GM18861 (cell line): Measurements from ENCODE around the gene EWSR1.

Source experiments
- ATAC-seq: cut with Tn5 transposase; IDR thresholded peaks from one replicate; pipeline ENCODE4 v1.9.1; 2021; ENCODE audit not compliant: unreplicated experiment

Gene EWSR1

GRCh38 chr22:29267462-29267857 is 608 bp upstream of the EWSR1 start:
- ATAC-seq: no peak

- ATAC-seq: peak; percentile 19
Measured at GRCh38 chr22:29268511-29269229, 602 bp downstream of the EWSR1 start.

- no peak for ATAC-seq
Measured at GRCh38 chr22:29269230-29269604, 1.1 kb downstream of the EWSR1 start.

DNA sequence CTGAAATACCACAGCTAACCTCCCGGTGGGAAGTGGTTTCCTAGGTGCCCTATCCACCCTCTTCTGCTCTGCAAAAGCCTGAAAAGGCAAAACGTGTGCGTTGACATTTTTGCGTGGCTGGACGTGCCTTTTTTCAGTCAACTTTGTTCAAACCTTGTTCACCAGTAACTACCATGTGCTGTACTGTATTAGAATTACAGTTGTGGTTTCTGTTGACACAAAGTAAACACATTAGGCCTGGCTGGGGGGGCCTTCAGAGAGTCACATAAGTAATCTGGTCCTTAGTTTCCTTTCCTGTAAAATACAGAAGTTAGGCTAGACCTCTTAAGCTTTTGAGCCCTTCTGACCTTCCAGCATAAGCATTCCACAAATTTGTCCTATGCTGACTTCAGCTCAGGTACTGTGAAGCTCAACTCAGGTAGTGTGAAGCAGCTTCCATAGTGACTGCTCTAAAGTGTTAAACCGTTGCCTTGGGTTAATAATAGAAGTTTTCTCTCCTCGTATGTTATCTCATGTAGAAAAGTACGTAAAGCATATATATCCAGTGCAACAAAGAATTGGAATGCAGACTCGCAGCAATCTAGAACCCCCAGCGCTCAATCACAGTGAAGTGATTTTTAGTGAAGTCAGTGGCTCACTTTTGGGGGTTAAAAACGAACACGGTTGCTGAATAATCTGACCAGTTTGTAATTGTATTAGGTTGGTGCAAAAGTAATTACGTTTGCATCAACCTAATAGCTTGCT is 1.8 kb downstream of the EWSR1 start:
- no peak for ATAC-seq

- no peak for ATAC-seq
Measured at GRCh38 chr22:29270475-29271271, 2.6 kb downstream of the EWSR1 start.

- ATAC-seq: no peak
Measured at GRCh38 chr22:29272624-29273023, 4.6 kb downstream of the EWSR1 start.

DNA sequence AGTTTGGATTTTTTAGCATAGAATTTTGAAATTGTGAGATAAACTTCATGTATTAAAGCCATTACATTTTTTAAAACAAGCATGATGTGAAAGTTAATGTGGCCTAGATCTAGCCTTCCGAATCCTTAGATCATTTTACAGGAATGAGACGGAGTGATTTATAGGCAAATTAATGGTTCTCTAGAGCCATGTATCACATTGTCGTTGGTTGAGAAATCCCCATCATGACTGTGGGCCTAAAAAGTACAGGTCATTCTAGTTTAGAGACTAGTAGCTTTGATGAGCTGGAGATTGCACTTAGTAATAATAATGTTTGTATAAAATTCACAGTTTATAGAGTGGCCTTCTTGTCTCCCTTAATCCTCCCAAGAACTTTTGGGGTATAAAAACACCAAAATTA is 7.1 kb downstream of the EWSR1 start:
- ATAC-seq: no peak

DNA sequence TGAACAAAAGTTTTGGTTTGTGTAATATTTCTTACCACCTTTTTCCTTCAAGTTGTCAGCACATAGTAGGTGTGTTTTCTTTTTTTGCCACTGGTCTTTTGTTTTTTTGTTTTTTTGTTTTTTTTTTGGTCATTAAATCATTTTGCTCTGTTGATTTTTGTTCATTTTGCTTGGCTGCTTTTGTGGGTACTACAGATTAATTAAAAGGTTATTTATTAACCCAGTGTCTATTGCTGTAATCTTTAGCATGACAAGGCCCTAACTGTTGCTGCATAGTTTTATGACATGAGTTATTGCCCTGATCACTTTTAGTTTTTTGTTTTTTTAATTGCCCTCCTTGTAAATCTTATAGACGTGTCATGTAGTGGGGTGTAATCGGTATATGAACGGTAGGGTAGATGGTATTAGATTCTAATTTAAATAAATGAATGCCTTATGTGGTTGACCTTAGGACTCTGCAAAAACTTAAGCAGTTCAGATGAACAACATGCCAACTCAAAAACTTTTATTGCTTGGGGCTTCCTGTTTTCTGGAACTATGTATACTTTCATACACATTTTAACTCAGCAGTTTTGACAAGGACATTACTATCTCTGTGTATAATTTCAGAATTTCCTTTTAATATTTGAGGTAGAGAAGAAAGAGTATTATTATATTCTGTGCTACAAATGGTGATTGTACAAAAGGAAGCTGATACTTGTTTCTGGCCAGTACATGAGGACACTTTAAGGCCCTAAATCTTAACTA is 7.9 kb downstream of the EWSR1 start:
- ATAC-seq: no peak

- ATAC-seq: no peak
Measured at GRCh38 chr22:29277927-29278326, 9.9 kb downstream of the EWSR1 start.

GRCh38 chr22:29284196-29284595 is 16.1 kb downstream of the EWSR1 start:
- ATAC-seq: no peak

- no peak for ATAC-seq
Measured at GRCh38 chr22:29288837-29289236, 20.8 kb downstream of the EWSR1 start.

DNA sequence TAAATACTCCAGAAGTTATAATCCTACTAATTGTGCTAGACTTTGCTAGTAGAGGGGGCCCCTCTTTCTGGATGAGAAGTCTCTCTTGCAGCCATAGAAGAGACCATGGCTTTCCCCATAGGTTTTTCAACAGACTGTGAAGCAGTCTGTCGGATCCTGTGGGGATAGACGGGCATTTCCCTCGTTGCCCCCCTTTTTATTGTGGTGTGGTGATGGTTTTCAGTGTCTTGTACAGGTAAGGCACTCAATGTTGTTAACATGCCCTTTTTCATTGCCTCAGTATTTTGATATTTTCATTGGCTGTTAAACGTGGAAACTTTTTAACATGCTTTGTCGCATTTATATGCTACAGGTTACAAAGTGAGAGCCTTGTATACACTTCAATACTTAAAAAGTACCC is 22.0 kb downstream of the EWSR1 start:
- no peak for ATAC-seq

- ATAC-seq: no peak
Measured at GRCh38 chr22:29291215-29291614, 23.1 kb downstream of the EWSR1 start.

- no peak for ATAC-seq
Measured at GRCh38 chr22:29292379-29292778, 24.3 kb downstream of the EWSR1 start.

DNA sequence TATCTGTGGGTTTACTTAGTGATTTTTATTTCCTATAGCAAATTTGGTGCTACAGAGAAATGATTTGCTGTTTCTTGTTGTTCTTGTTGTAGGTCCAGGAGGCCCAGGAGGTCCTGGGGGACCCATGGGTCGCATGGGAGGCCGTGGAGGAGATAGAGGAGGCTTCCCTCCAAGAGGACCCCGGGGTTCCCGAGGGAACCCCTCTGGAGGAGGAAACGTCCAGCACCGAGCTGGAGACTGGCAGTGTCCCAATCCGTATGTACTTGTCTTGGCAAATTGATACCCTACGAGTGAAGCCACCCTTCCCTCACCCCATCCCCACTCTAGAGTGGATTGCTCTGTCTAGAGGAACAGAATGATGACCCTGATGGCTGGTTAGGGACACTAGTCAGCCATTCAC is 30.6 kb downstream of the EWSR1 start:
- no peak for ATAC-seq

DNA sequence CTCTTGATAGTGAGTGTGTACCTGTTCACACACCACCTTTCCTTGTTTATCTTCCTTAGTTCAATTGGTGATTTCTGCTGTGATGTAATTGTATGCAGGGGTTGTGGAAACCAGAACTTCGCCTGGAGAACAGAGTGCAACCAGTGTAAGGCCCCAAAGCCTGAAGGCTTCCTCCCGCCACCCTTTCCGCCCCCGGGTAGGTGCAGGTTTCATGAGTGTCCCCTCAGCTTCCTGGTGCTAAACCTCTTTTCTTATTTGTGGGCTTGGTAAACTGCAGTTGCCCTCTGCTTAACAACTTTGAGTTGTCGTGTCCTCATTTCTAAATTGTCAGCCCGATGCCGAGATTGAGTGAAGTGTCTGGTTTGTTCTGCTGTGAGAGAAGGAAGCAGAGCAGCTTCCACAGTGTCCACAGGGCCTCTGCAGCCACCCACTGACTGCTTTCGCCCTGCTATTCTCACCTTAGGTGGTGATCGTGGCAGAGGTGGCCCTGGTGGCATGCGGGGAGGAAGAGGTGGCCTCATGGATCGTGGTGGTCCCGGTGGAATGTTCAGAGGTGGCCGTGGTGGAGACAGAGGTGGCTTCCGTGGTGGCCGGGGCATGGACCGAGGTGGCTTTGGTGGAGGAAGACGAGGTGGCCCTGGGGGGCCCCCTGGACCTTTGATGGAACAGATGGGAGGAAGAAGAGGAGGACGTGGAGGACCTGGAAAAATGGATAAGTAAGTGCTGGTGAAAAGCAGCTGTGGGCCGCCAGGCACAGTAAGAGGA is 31.2 kb downstream of the EWSR1 start:
- no peak for ATAC-seq

- no peak for ATAC-seq
Measured at GRCh38 chr22:29300467-29300806, 32.4 kb downstream of the EWSR1 start.

DNA sequence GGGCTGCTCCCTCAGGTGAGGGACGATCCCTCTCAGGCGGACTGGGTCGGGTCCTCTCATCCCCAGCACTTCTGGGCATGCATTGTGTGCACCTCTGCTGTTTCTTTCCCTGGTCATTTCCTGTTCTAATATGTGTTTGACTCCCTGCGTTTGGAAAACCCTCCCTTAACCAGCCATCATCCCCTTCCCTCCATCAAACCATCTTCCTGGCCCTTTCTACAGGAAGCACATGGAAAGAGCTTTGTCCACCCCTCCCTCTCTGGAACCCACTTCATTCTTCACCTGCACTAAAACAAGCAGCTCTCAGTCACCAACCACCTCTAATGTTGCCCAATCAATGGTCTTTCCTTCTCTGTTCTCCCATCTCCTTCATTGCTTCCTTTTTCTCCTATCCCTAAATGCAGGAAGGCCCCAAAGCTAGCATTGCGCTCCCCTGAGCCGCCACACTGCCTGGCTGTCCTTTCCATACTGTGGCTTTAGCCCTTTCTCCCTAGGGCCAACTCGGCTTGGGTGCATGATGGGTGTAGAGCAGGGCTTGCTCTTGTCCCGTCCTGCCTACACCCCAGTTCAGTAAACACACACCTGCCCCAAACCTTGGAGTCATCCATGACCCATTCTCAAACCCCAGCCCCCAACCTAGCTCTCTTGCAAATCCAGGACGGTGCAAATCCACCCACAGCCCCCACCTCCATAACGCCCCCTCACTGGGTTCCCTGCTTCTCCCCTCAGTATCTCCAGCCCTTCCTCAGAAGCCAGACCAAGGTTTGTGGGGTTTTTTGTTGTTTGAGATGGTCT is 32.9 kb downstream of the EWSR1 start:
- no peak for ATAC-seq

GRCh38 chr22:29301716-29302401 is 33.8 kb downstream of the EWSR1 start:
- no peak for ATAC-seq
